Thyroid gland (tissue), 4 donors: Measurements from ENCODE around the gene FAM53B.

Experiments used
- POLR2A ChIP-seq, 2 donors: fragments of 450-650 bp; IDR thresholded peaks; one replicate each; pipeline ENCODE4 v1.6.1; 2017; ENCODE audit warnings: antibody characterized with exemption in 2 of 2, mild to moderate bottlenecking in 2 of 2, moderate library complexity in 1 of 2
- TF ChIP-seq, protein P1 (sequence below), 6 experiments: fragments of 200-600 bp in 3 of 6; fragments of 450-650 bp in 3 of 6; sonication (generic) in 3 of 6; IDR thresholded peaks; one replicate each; pipeline ENCODE4 v1.5.1; 2016 to 2019; ENCODE audit warnings: antibody characterized with exemption in 6 of 6, mild to moderate bottlenecking in 2 of 6, inconsistent platforms in 1 of 6, moderate library complexity in 1 of 6

GRCh38 chr10:124755581-124755980 is 11.4 kb upstream of the FAM53B start:
- TF ChIP-seq, protein P1, sequence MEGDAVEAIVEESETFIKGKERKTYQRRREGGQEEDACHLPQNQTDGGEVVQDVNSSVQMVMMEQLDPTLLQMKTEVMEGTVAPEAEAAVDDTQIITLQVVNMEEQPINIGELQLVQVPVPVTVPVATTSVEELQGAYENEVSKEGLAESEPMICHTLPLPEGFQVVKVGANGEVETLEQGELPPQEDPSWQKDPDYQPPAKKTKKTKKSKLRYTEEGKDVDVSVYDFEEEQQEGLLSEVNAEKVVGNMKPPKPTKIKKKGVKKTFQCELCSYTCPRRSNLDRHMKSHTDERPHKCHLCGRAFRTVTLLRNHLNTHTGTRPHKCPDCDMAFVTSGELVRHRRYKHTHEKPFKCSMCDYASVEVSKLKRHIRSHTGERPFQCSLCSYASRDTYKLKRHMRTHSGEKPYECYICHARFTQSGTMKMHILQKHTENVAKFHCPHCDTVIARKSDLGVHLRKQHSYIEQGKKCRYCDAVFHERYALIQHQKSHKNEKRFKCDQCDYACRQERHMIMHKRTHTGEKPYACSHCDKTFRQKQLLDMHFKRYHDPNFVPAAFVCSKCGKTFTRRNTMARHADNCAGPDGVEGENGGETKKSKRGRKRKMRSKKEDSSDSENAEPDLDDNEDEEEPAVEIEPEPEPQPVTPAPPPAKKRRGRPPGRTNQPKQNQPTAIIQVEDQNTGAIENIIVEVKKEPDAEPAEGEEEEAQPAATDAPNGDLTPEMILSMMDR (IDR thresholded peaks at IDR 0.05) = no peak
- no peak for TF ChIP-seq POLR2A (IDR thresholded peaks at IDR 0.05)
